BLaER1 (cell line): Measurements from ENCODE around the gene CYTH4.

Experiments used
- H3K27ac ChIP-seq: shearing (Covaris generic); formaldehyde crosslinking; 2 replicates; pipeline ENCODE4 v1.8.1; 2022
- H3K27me3 ChIP-seq: shearing (Covaris generic); formaldehyde crosslinking; 2 replicates; pipeline ENCODE4 v1.8.1; 2022
- H3K36me3 ChIP-seq: shearing (Covaris generic); formaldehyde crosslinking; 2 replicates; pipeline ENCODE4 v1.8.1; 2022
- H3K4me1 ChIP-seq: shearing (Covaris generic); formaldehyde crosslinking; 2 replicates; pipeline ENCODE4 v1.8.1; 2022
- H3K4me2 ChIP-seq: shearing (Covaris generic); formaldehyde crosslinking; 2 replicates; pipeline ENCODE4 v1.8.1; 2022
- H3K4me3 ChIP-seq: shearing (Covaris generic); formaldehyde crosslinking; 2 replicates; pipeline ENCODE4 v1.8.1; 2022
- H3K9ac ChIP-seq: shearing (Covaris generic); formaldehyde crosslinking; 2 replicates; pipeline ENCODE4 v1.8.1; 2022
- H3K9me3 ChIP-seq: shearing (Covaris generic); formaldehyde crosslinking; 2 replicates; pipeline ENCODE4 v1.8.1; 2022
- H4K20me1 ChIP-seq: shearing (Covaris generic); formaldehyde crosslinking; 2 replicates; pipeline ENCODE4 v1.8.1; 2022
- Cebpa-rat ChIP-seq: shearing (Covaris generic); IDR thresholded peaks from 2 replicates; pipeline ENCODE4 v1.8.1; 2022

CYTH4 gene

GRCh38 chr22:37267661-37268413 lies 14.5 kb upstream of the CYTH4 start:
- TF ChIP-seq Cebpa-rat, result no peak
- Histone ChIP-seq H3K27me3 (no peaks in the 10 kb centered on the region), H3K36me3 (0 out of 2 replicates have a peak, but pooled peaks cover 8% of the 10 kb centered on the region), H4K20me1 (no peaks in the 10 kb centered on the region), H3K9ac (0 out of 2 replicates have a peak overlapping the region, but pooled peaks have one; percentile 2), H3K4me1 (peaks cover 29% of the 10 kb centered on the region), H3K4me2 (peak overlapping the region; percentile 72), H3K4me3 (peak overlapping the region; percentile 58), H3K9me3 (peaks cover 16% of the 10 kb centered on the region), H3K27ac (no peak overlapping the region)

- H3K27me3 ChIP-seq, result no peaks in the 10 kb centered on the region
- H3K4me2 ChIP-seq, result no peak overlapping the region
- no peak overlapping the region for H3K4me3 ChIP-seq
- peaks cover 40% of the 10 kb centered on the region for H3K4me1 ChIP-seq
- TF ChIP-seq Cebpa-rat, result no peak
- no peak overlapping the region for H3K27ac ChIP-seq
- H3K9me3 ChIP-seq, result no peaks in the 10 kb centered on the region
- H4K20me1 ChIP-seq, result no peaks in the 10 kb centered on the region
- no peak overlapping the region for H3K9ac ChIP-seq
- no peaks in the 10 kb centered on the region for H3K36me3 ChIP-seq
Measured at GRCh38 chr22:37269936-37270678, 12.2 kb upstream of the CYTH4 start.

GRCh38 chr22:37270928-37271650 lies 11.2 kb upstream of the CYTH4 start:
- TF ChIP-seq Cebpa-rat, result no peak
- Histone ChIP-seq H3K27ac (no peak overlapping the region), H3K4me1 (peaks cover 50% of the 10 kb centered on the region), H3K9me3 (no peaks in the 10 kb centered on the region), H3K27me3 (no peaks in the 10 kb centered on the region), H3K36me3 (no peaks in the 10 kb centered on the region), H3K4me2 (no peak overlapping the region), H4K20me1 (no peaks in the 10 kb centered on the region), H3K9ac (no peak overlapping the region), H3K4me3 (no peak overlapping the region)

- TF ChIP-seq Cebpa-rat, result no peak
- Histone ChIP-seq H3K4me1 (peaks cover 51% of the 10 kb centered on the region), H3K27ac (no peak overlapping the region), H4K20me1 (no peaks in the 10 kb centered on the region), H3K9me3 (no peaks in the 10 kb centered on the region), H3K4me3 (no peak overlapping the region), H3K27me3 (no peaks in the 10 kb centered on the region), H3K9ac (no peak overlapping the region), H3K36me3 (no peaks in the 10 kb centered on the region), H3K4me2 (no peak overlapping the region)
Measured at GRCh38 chr22:37273126-37273845, 9.0 kb upstream of the CYTH4 start.

GRCh38 chr22:37273846-37274225 lies 8.5 kb upstream of the CYTH4 start:
- Histone ChIP-seq H3K9me3 (no peaks in the 10 kb centered on the region), H3K36me3 (no peaks in the 10 kb centered on the region), H4K20me1 (no peaks in the 10 kb centered on the region), H3K4me1 (peaks cover 56% of the 10 kb centered on the region), H3K4me3 (no peak overlapping the region), H3K4me2 (peak overlapping the region; percentile 79), H3K27ac (no peak overlapping the region), H3K9ac (no peak overlapping the region), H3K27me3 (no peaks in the 10 kb centered on the region)
- TF ChIP-seq Cebpa-rat, result no peak

- Histone ChIP-seq H3K9ac (peak overlapping the region; percentile 12; the same call in 1 of the 2 replicates), H3K4me1 (peaks cover 62% of the 10 kb centered on the region), H3K27ac (peak overlapping the region; percentile 32; the same call in 1 of the 2 replicates), H3K27me3 (no peaks in the 10 kb centered on the region), H3K4me3 (no peak overlapping the region), H3K36me3 (no peaks in the 10 kb centered on the region), H4K20me1 (no peaks in the 10 kb centered on the region), H3K9me3 (no peaks in the 10 kb centered on the region), H3K4me2 (peak overlapping the region; percentile 79)
- TF ChIP-seq Cebpa-rat, result no peak
Measured at GRCh38 chr22:37274380-37274862, 7.9 kb upstream of the CYTH4 start.

GRCh38 chr22:37275134-37275533 lies 7.2 kb upstream of the CYTH4 start:
- no peaks in the 10 kb centered on the region for H3K9me3 ChIP-seq
- no peaks in the 10 kb centered on the region for H3K36me3 ChIP-seq
- H4K20me1 ChIP-seq, result no peaks in the 10 kb centered on the region
- TF ChIP-seq Cebpa-rat, result no peak
- H3K27ac ChIP-seq, result peak overlapping the region; percentile 32
- no peaks in the 10 kb centered on the region for H3K27me3 ChIP-seq
- H3K4me3 ChIP-seq, result no peak overlapping the region
- peaks cover 69% of the 10 kb centered on the region for H3K4me1 ChIP-seq
- peak overlapping the region; percentile 79 for H3K4me2 ChIP-seq
- peak overlapping the region; percentile 12; the same call in 1 of the 2 replicates for H3K9ac ChIP-seq

- H3K4me1 ChIP-seq, result peaks cover 74% of the 10 kb centered on the region
- H3K9ac ChIP-seq, result no peak overlapping the region
- H3K27ac ChIP-seq, result peak overlapping the region; percentile 32; the same call in 1 of the 2 replicates
- TF ChIP-seq Cebpa-rat, result no peak
- H3K9me3 ChIP-seq, result no peaks in the 10 kb centered on the region
- H4K20me1 ChIP-seq, result no peaks in the 10 kb centered on the region
- H3K4me3 ChIP-seq, result no peak overlapping the region
- no peaks in the 10 kb centered on the region for H3K36me3 ChIP-seq
- H3K27me3 ChIP-seq, result no peaks in the 10 kb centered on the region
- H3K4me2 ChIP-seq, result peak overlapping the region; percentile 79
Measured at GRCh38 chr22:37275622-37276021, 6.7 kb upstream of the CYTH4 start.

- no peak for TF ChIP-seq Cebpa-rat
- Histone ChIP-seq H3K4me3 (no peak overlapping the region), H3K27me3 (no peaks in the 10 kb centered on the region), H3K9ac (no peak overlapping the region), H3K36me3 (no peaks in the 10 kb centered on the region), H3K4me2 (peak overlapping the region; percentile 77), H3K27ac (0 out of 2 replicates have a peak overlapping the region, but pooled peaks have one; percentile 11), H4K20me1 (no peaks in the 10 kb centered on the region), H3K4me1 (peaks cover 86% of the 10 kb centered on the region), H3K9me3 (no peaks in the 10 kb centered on the region)
Measured at GRCh38 chr22:37276776-37277175, 5.5 kb upstream of the CYTH4 start.
